Central memory CD8-positive, alpha-beta T cell (primary cell): Measurements from ENCODE around the gene TMUB1.

Experiments used
- ATAC-seq: fragments of 150-1000 bp; cut with Tn5 transposase; replicated peaks from 2 replicates; pipeline ENCODE4 v1.10.0; 2022; ENCODE audit warnings: mild to moderate bottlenecking, moderate FRiP score, moderate number of reproducible peaks; ENCODE audit not compliant: poor library complexity, severe bottlenecking; ENCODE audit errors: extremely low read depth
- DNase-seq, 2 donors: peaks; one replicate each; pipeline ENCODE4 v3.0.0; 2021; ENCODE audit warnings: low spot score in 2 of 2
- H3K27ac Mint-ChIP-seq: one replicate; pipeline ENCODE4 v1.8.0; 2022; ENCODE audit warnings: low read depth, mild to moderate bottlenecking, moderate library complexity, mixed read lengths
- H3K27me3 Mint-ChIP-seq: one replicate; pipeline ENCODE4 v1.8.0; 2022; ENCODE audit warnings: mixed read lengths
- H3K36me3 Mint-ChIP-seq: one replicate; pipeline ENCODE4 v1.8.0; 2022; ENCODE audit warnings: mild to moderate bottlenecking, moderate library complexity, mixed read lengths; ENCODE audit not compliant: insufficient read depth
- H3K4me1 Mint-ChIP-seq: one replicate; pipeline ENCODE4 v1.8.0; 2022; ENCODE audit warnings: mixed read lengths
- H3K4me3 Mint-ChIP-seq: one replicate; pipeline ENCODE4 v1.8.0; 2022; ENCODE audit warnings: mild to moderate bottlenecking, moderate library complexity, mixed read lengths
- H3K9me3 Mint-ChIP-seq: one replicate; pipeline ENCODE4 v1.8.0; 2022; ENCODE audit warnings: mixed read lengths

The TMUB1 gene

GRCh38 chr7:151083071-151083823, at the start of gene TMUB1:
Gene TMUB1 (minus strand): TSS chr7:151083493. CDS start chr7:151082563, 930 bp downstream.
- Mint-ChIP-seq H3K4me1 (peaks cover 40% of the 10 kb centered on the region), H3K27ac (peak within 1 kb of the TSS; percentile 88), H3K27me3 (peaks cover 10% of the 10 kb centered on the region), H3K36me3 (peaks cover 12% of the 10 kb centered on the region), H3K4me3 (peak within 1 kb of the TSS; percentile 84), H3K9me3 (no peaks in the 10 kb centered on the region)
- ATAC-seq: peak; percentile 65
- DNase-seq: peak; percentile 77 to 84

- no peak overlapping the region for H3K27ac Mint-ChIP-seq
- no peaks in the 10 kb centered on the region for H3K9me3 Mint-ChIP-seq
- no peak for DNase-seq
- ATAC-seq: no peak
- H3K36me3 Mint-ChIP-seq: no peaks in the 10 kb centered on the region
- no peak overlapping the region for H3K4me3 Mint-ChIP-seq
- no peaks in the 10 kb centered on the region for H3K4me1 Mint-ChIP-seq
- no peaks in the 10 kb centered on the region for H3K27me3 Mint-ChIP-seq
Measured at GRCh38 chr7:151132461-151133205, 49.3 kb upstream of the TMUB1 start.

GRCh38 chr7:151131592-151132293, 48.5 kb upstream of the TMUB1 start:
- Mint-ChIP-seq H3K4me3 (no peak overlapping the region), H3K36me3 (no peaks in the 10 kb centered on the region), H3K9me3 (no peaks in the 10 kb centered on the region), H3K27ac (no peak overlapping the region), H3K4me1 (no peaks in the 10 kb centered on the region), H3K27me3 (no peaks in the 10 kb centered on the region)
- ATAC-seq: no peak
- DNase-seq: no peak

DNA sequence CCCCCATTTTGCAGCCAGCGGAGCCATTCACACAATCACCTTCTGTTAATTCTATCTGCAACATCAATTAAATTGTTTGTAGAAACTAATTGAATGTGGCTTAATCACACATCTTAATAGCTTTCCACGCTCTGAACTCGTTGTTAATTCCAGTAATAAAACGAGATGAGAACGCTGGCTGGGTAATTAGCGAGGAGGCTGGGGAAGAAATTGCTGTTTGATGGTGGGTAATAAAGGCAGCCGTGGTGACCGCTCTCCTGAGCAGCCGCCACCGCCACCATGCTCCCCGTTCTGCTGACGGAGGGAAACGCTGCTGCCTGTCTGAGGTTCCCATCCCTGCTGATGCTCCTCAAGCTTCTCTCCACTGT, 47.9 kb upstream of the TMUB1 start:
- no peak for ATAC-seq
- Mint-ChIP-seq H3K4me3 (no peak overlapping the region), H3K36me3 (no peaks in the 10 kb centered on the region), H3K27ac (no peak overlapping the region), H3K4me1 (no peaks in the 10 kb centered on the region), H3K27me3 (no peaks in the 10 kb centered on the region), H3K9me3 (no peaks in the 10 kb centered on the region)
- DNase-seq: no peak

DNA sequence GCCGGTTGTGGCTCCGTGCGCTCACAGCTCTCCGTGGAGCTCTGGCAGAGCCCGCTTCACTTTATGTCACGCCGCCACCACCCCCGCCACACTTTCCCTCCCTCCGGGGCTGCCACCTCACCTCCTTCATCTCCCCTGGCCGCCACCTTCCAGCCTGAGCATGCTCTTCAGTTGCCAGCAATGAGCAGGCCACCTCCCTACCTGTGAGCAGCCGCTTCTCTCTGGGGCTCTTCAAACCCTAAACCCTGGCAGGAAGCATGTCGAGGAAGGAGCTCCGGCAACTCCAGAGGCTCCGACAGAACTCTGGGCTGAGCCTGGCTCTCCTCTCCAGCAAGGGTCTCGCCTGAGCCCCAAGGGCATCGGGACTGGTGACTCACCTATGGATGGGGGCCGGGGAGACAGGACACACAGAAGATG, 47.5 kb upstream of the TMUB1 start:
- ATAC-seq (no peak), DNase-seq (no peak)
- no peak overlapping the region for H3K27ac Mint-ChIP-seq
- no peaks in the 10 kb centered on the region for H3K36me3 Mint-ChIP-seq
- H3K4me3 Mint-ChIP-seq: no peak overlapping the region
- H3K4me1 Mint-ChIP-seq: no peaks in the 10 kb centered on the region
- H3K9me3 Mint-ChIP-seq: no peaks in the 10 kb centered on the region
- H3K27me3 Mint-ChIP-seq: no peaks in the 10 kb centered on the region

- no peaks in the 10 kb centered on the region for H3K4me1 Mint-ChIP-seq
- DNase-seq (no peak), ATAC-seq (no peak)
- no peak overlapping the region for H3K27ac Mint-ChIP-seq
- no peaks in the 10 kb centered on the region for H3K36me3 Mint-ChIP-seq
- no peak overlapping the region for H3K4me3 Mint-ChIP-seq
- no peaks in the 10 kb centered on the region for H3K27me3 Mint-ChIP-seq
- no peaks in the 10 kb centered on the region for H3K9me3 Mint-ChIP-seq
Measured at GRCh38 chr7:151129960-151130591, 46.8 kb upstream of the TMUB1 start.

GRCh38 chr7:151129117-151129959, 46.0 kb upstream of the TMUB1 start:
- DNase-seq (no peak), ATAC-seq (no peak)
- H3K36me3 Mint-ChIP-seq: no peaks in the 10 kb centered on the region
- H3K9me3 Mint-ChIP-seq: no peaks in the 10 kb centered on the region
- no peak overlapping the region for H3K27ac Mint-ChIP-seq
- H3K27me3 Mint-ChIP-seq: no peaks in the 10 kb centered on the region
- no peak overlapping the region for H3K4me3 Mint-ChIP-seq
- no peaks in the 10 kb centered on the region for H3K4me1 Mint-ChIP-seq

- Mint-ChIP-seq H3K36me3 (peaks cover under 1% of the 10 kb centered on the region), H3K9me3 (no peaks in the 10 kb centered on the region)
- ATAC-seq: no peak
Measured at GRCh38 chr7:151128716-151129115, 45.4 kb upstream of the TMUB1 start.

GRCh38 chr7:151128144-151128543, 44.9 kb upstream of the TMUB1 start:
- Mint-ChIP-seq H3K4me3 (no peak overlapping the region), H3K27ac (no peak overlapping the region), H3K27me3 (no peaks in the 10 kb centered on the region), H3K9me3 (no peaks in the 10 kb centered on the region), H3K4me1 (peaks cover 9% of the 10 kb centered on the region), H3K36me3 (peaks cover 5% of the 10 kb centered on the region)
- no peak for ATAC-seq
- DNase-seq: no peak

More at GRCh38 chr7:151128716-151129115, 45.4 kb upstream of the TMUB1 start:
- Mint-ChIP-seq H3K4me3 (no peak overlapping the region), H3K27ac (no peak overlapping the region), H3K27me3 (no peaks in the 10 kb centered on the region), H3K4me1 (peaks cover 5% of the 10 kb centered on the region)
- DNase-seq: no peak

DNA sequence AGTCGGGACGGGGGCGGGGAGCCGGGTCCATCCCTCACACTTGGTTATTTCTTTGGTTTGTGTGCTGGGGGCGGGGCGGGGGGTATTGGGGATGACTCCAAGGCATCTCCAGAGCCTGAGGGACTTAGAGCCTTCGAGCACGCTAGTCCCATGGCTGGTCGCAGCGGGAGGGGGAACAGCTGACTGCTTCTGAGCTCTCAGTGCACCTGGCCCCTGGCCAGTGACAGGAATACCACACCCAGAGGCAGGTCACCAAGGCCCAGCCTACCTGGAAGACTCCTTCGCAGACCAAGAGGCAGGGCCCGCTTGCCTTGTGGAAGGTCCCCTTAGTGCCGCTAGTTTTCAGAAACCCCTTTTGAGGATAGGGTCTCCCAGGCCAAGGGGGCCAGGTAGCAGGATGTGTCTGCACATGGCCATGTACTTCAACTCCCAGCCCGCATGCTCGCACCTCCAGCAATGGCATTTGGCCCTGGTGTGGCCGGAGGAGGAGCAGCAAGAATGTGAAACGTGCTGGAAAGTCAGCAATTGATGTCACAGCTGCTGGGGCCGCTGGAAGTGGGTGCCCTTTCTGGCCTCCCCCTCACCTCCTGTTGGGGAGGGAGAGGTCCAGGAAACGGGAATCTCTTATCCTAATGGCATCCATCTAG, 43.3 kb upstream of the TMUB1 start:
- Mint-ChIP-seq H3K9me3 (no peaks in the 10 kb centered on the region), H3K27ac (no peak overlapping the region), H3K36me3 (peaks cover 6% of the 10 kb centered on the region), H3K4me1 (peaks cover 9% of the 10 kb centered on the region), H3K27me3 (no peaks in the 10 kb centered on the region), H3K4me3 (no peak overlapping the region)
- no peak for ATAC-seq
- DNase-seq: no peak

DNA sequence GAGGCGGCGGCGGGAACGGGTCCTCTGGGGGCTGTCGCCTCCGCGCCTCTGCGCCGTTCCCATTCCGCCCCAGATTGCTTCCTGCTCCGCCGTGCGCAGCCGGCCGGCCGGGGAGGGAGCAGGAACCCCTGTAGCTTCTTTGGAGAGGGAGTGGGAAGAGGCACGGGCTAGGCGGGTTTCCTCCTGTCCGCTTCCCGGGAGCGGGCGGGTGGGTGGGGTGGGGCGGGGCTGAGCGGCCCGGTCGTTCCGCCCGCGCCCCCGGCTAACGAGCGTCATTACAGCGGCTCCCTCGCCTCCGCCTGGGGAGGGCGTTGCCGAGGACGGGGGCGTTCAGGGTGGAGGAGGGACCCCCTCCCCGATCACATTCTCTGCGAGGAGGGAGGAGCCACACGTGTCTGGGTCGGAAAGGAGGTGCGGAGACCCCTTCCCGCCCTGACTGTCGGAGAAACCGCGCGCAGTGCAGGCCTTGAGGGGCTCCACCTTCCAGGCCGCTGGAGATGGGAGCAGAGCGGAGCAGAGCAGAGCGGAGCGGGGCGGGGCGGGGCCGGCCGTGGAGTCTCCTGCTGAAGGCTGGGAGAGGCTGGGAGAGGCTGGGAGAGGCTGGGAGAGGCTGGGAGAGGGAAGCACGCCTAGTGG, 42.7 kb upstream of the TMUB1 start:
- H3K36me3 Mint-ChIP-seq: peaks cover 8% of the 10 kb centered on the region
- H3K27ac Mint-ChIP-seq: no peak overlapping the region
- DNase-seq: no peak
- no peaks in the 10 kb centered on the region for H3K27me3 Mint-ChIP-seq
- ATAC-seq: no peak
- H3K4me1 Mint-ChIP-seq: peaks cover 9% of the 10 kb centered on the region
- no peak overlapping the region for H3K4me3 Mint-ChIP-seq
- H3K9me3 Mint-ChIP-seq: no peaks in the 10 kb centered on the region
